ENCODE results near the gene EEA1. TPM values are rescaled to one million over a fixed set of nuclear protein-coding genes. Genes with fewer than 3 reads are reported as not detected.

The EEA1 gene
- total and polyA plus RNA-seq, 2 experiments from 2014 or later = 19.1 to 20.7 TPM

DNA sequence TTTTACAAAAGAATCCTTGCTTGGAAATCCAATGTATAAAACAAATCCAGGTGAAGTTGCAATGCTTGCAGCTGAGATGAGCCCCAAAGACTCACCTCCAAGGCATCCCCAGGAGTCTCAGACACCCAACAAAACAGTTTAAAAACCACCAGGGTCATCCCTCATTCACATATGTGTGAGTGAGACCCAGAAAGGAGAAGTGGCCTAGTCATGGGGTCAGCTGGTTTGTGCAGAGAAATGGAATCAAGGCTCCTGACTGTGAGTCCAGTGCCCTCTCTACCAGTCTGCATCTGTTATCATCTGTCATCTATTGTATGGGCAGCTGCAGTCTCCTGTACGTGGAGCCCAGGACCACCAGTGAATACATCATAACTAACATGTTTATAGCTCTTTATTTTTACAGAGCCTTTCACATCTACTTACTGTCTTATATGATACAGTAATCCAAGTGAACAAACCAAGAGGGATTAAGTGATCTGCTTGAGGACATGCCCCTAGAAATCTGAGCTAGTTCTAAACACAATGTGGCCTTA is 199.3 kb downstream of the EEA1 start:
- Histone ChIP-seq H4K20me1 (ENCODE audit: insufficient read depth, poor library complexity, severe bottlenecking) (no peaks in the 10 kb centered on the region), H3K79me2 (no peaks in the 10 kb centered on the region), H3K4me3 (no peak overlapping the region), H3K27me3 (no peaks in the 10 kb centered on the region), H3K9me3 (ENCODE audit: low read depth) (no peaks in the 10 kb centered on the region), H3K4me2 (no peak overlapping the region), H3K36me3 (replicated peaks; ENCODE audit: insufficient read depth, low read depth) (no peaks in the 10 kb centered on the region), H3K9me2 (replicated peaks; ENCODE audit: insufficient read depth) (no peaks in the 10 kb centered on the region), H3K4me1 (ENCODE audit: insufficient read depth) (no peaks in the 10 kb centered on the region), H3K27ac (no peak overlapping the region), H2AFZ (no peak overlapping the region)
- DNase-seq (ENCODE audit: low spot score) = no peak
- WGBS (ENCODE audit: low lambda C conversion rate, missing lambda C conversion rate) = 64% methylated on average over 1 of the region's 1 CpG
- TF ChIP-seq EZH2 (IDR thresholded peaks at IDR 0.05; ENCODE audit: borderline replicate concordance) = no peak
- TF ChIP-seq, protein P1, sequence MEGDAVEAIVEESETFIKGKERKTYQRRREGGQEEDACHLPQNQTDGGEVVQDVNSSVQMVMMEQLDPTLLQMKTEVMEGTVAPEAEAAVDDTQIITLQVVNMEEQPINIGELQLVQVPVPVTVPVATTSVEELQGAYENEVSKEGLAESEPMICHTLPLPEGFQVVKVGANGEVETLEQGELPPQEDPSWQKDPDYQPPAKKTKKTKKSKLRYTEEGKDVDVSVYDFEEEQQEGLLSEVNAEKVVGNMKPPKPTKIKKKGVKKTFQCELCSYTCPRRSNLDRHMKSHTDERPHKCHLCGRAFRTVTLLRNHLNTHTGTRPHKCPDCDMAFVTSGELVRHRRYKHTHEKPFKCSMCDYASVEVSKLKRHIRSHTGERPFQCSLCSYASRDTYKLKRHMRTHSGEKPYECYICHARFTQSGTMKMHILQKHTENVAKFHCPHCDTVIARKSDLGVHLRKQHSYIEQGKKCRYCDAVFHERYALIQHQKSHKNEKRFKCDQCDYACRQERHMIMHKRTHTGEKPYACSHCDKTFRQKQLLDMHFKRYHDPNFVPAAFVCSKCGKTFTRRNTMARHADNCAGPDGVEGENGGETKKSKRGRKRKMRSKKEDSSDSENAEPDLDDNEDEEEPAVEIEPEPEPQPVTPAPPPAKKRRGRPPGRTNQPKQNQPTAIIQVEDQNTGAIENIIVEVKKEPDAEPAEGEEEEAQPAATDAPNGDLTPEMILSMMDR (IDR thresholded peaks at IDR 0.05; ENCODE audit: poor library complexity) = no peak
- no peak for TF ChIP-seq EZH2phosphoT487 (IDR thresholded peaks at IDR 0.05; ENCODE audit: low read depth, severe bottlenecking, unreplicated experiment)

DNA sequence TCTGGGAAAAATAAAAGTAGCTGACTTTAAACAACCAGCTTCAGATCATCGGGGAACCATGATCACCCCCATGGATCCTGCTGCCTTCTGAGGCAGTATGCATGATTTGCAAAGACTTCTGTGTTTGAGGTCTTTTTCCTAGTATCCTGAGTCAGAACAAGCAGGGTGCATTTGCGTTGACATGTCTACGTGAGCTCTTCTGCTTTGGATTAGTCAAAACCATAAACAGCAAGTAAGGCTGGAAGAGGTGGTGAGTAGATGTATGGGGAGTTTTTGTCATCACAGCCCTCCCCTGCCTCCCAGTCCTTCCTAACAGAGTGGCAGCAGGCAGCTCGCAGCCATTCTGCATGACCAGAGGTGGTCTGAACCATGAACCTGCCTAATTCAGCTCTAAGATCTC is 202.2 kb downstream of the EEA1 start:
- no peaks in the 10 kb centered on the region for H3K4me1 ChIP-seq (ENCODE audit: insufficient read depth)
- no peaks in the 10 kb centered on the region for H3K9me2 ChIP-seq (replicated peaks; ENCODE audit: insufficient read depth)
- no peak for DNase-seq (ENCODE audit: low spot score)
- no peaks in the 10 kb centered on the region for H4K20me1 ChIP-seq (ENCODE audit: insufficient read depth, poor library complexity, severe bottlenecking)
- TF ChIP-seq EZH2 (IDR thresholded peaks at IDR 0.05; ENCODE audit: borderline replicate concordance) (no peak), EZH2phosphoT487 (IDR thresholded peaks at IDR 0.05; ENCODE audit: low read depth, severe bottlenecking, unreplicated experiment) (no peak)
- TF ChIP-seq, protein P1 (IDR thresholded peaks at IDR 0.05; ENCODE audit: poor library complexity) = no peak
- no peaks in the 10 kb centered on the region for H3K36me3 ChIP-seq (replicated peaks; ENCODE audit: insufficient read depth, low read depth)
- H3K4me2 ChIP-seq = no peak overlapping the region
- no peak overlapping the region for H2AFZ ChIP-seq
- H3K4me3 ChIP-seq = no peak overlapping the region
- 84% methylated on average over 4 of the region's 4 CpGs for WGBS (ENCODE audit: low lambda C conversion rate, missing lambda C conversion rate)
- no peak overlapping the region for H3K27ac ChIP-seq
- H3K9me3 ChIP-seq (ENCODE audit: low read depth) = no peaks in the 10 kb centered on the region
- no peaks in the 10 kb centered on the region for H3K79me2 ChIP-seq
- H3K27me3 ChIP-seq = no peaks in the 10 kb centered on the region

DNA sequence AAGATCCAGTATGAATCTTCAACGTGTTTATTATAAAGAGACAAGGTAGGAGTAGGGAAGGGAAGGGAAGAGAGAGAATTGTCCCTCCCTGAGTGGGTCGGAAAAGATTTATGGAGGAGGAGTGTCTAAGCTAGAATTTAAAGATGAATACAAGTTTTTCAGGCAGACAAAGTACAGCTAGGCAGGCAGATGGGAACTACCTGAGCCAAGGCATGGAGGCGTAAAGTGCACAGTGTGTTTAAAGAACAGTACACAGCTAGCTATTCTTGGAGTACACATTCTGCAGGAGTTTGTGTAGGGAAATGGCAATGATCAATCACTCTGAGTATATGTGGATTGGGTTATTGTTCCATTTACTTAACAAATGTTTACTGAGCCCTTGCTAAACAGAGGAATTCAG is 206.2 kb downstream of the EEA1 start:
- Histone ChIP-seq H3K79me2 (no peaks in the 10 kb centered on the region), H3K4me1 (ENCODE audit: insufficient read depth) (no peaks in the 10 kb centered on the region), H4K20me1 (ENCODE audit: insufficient read depth, poor library complexity, severe bottlenecking) (no peaks in the 10 kb centered on the region), H3K27ac (no peak overlapping the region), H3K36me3 (replicated peaks; ENCODE audit: insufficient read depth, low read depth) (no peaks in the 10 kb centered on the region), H3K4me3 (no peak overlapping the region), H2AFZ (no peak overlapping the region), H3K4me2 (no peak overlapping the region), H3K9me2 (replicated peaks; ENCODE audit: insufficient read depth) (no peaks in the 10 kb centered on the region), H3K9me3 (ENCODE audit: low read depth) (no peaks in the 10 kb centered on the region), H3K27me3 (no peaks in the 10 kb centered on the region)
- no peak for DNase-seq (ENCODE audit: low spot score)
- TF ChIP-seq, protein P1 (IDR thresholded peaks at IDR 0.05; ENCODE audit: poor library complexity) = no peak
- TF ChIP-seq EZH2phosphoT487 (IDR thresholded peaks at IDR 0.05; ENCODE audit: low read depth, severe bottlenecking, unreplicated experiment) = no peak
- TF ChIP-seq EZH2 (IDR thresholded peaks at IDR 0.05; ENCODE audit: borderline replicate concordance) = no peak
- 81% methylated on average over 3 of the region's 3 CpGs for WGBS (ENCODE audit: low lambda C conversion rate, missing lambda C conversion rate)

Measured in hepatocyte (in vitro differentiated cells).